Activated naive CD4-positive, alpha-beta T cell treated with anti-CD3 and anti-CD28 coated beads, Interleukin-2, amount 10 ng/mL, durations not matched to agents 7 days and 5 days (primary cell): ENCODE results near the gene ARHGAP24.

Experiments used
- CTCF ChIA-PET: fragments of 350-600 bp; sonication (Branson Sonifier 250); formaldehyde crosslinking; loops from one replicate; lab custom pipeline; 2021; ENCODE audit warnings: antibody characterized with exemption; lab: Charles Lee
- DNase-seq: peaks from one replicate; pipeline ENCODE4 v3.0.0-alpha.2; 2020
- H3K27ac Mint-ChIP-seq: one replicate; pipeline ENCODE4 v1.8.0; 2021; ENCODE audit warnings: mild to moderate bottlenecking, moderate library complexity, mixed read lengths
- H3K27me3 Mint-ChIP-seq: one replicate; pipeline ENCODE4 v1.8.0; 2021; ENCODE audit warnings: mild to moderate bottlenecking, mixed read lengths
- H3K36me3 Mint-ChIP-seq: one replicate; pipeline ENCODE4 v1.8.0; 2021; ENCODE audit warnings: mixed read lengths
- H3K4me1 Mint-ChIP-seq: one replicate; pipeline ENCODE4 v1.8.0; 2021; ENCODE audit warnings: mixed read lengths
- H3K4me3 Mint-ChIP-seq: one replicate; pipeline ENCODE4 v1.8.0; 2021; ENCODE audit warnings: mild to moderate bottlenecking, moderate library complexity, mixed read lengths
- H3K9me3 Mint-ChIP-seq: one replicate; pipeline ENCODE4 v1.8.0; 2021; ENCODE audit warnings: mixed read lengths

ARHGAP24 gene

GRCh38 chr4:85968945-85969819 lies 494.2 kb downstream of the ARHGAP24 start:
- no peak for DNase-seq
- Mint-ChIP-seq H3K9me3 (no peaks in the 10 kb centered on the region), H3K27me3 (no peaks in the 10 kb centered on the region), H3K4me3 (no peak overlapping the region), H3K36me3 (no peaks in the 10 kb centered on the region), H3K4me1 (no peaks in the 10 kb centered on the region), H3K27ac (no peak overlapping the region)
- CTCF ChIA-PET: no interaction called here

GRCh38 chr4:85970535-85970934 lies 495.6 kb downstream of the ARHGAP24 start:
- CTCF ChIA-PET: no interaction called here
- H3K27ac Mint-ChIP-seq: no peak overlapping the region
- DNase-seq: no peak

GRCh38 chr4:85979276-85979675 lies 504.3 kb downstream of the ARHGAP24 start:
- Mint-ChIP-seq H3K4me3 (no peak overlapping the region), H3K27me3 (no peaks in the 10 kb centered on the region), H3K27ac (no peak overlapping the region), H3K36me3 (no peaks in the 10 kb centered on the region), H3K9me3 (no peaks in the 10 kb centered on the region), H3K4me1 (no peaks in the 10 kb centered on the region)
- no peak for DNase-seq
- CTCF ChIA-PET: no interaction called here

More at GRCh38 chr4:85970535-85970934, 495.6 kb downstream of the ARHGAP24 start:
- no peaks in the 10 kb centered on the region for H3K4me1 Mint-ChIP-seq
- H3K36me3 Mint-ChIP-seq: no peaks in the 10 kb centered on the region
- H3K27me3 Mint-ChIP-seq: no peaks in the 10 kb centered on the region
- H3K4me3 Mint-ChIP-seq: no peak overlapping the region
- H3K9me3 Mint-ChIP-seq: no peaks in the 10 kb centered on the region

GRCh38 chr4:85986266-85986665 lies 511.3 kb downstream of the ARHGAP24 start:
- no peaks in the 10 kb centered on the region for H3K4me1 Mint-ChIP-seq
- no peak overlapping the region for H3K27ac Mint-ChIP-seq
- DNase-seq: no peak
- H3K9me3 Mint-ChIP-seq: no peaks in the 10 kb centered on the region
- CTCF ChIA-PET: no interaction called here
- H3K4me3 Mint-ChIP-seq: no peak overlapping the region
- H3K27me3 Mint-ChIP-seq: no peaks in the 10 kb centered on the region
- H3K36me3 Mint-ChIP-seq: no peaks in the 10 kb centered on the region

GRCh38 chr4:85993641-85994040 lies 518.7 kb downstream of the ARHGAP24 start:
- no peaks in the 10 kb centered on the region for H3K36me3 Mint-ChIP-seq
- DNase-seq: no peak
- no peaks in the 10 kb centered on the region for H3K9me3 Mint-ChIP-seq
- CTCF ChIA-PET: no interaction called here
- no peak overlapping the region for H3K27ac Mint-ChIP-seq
- no peak overlapping the region for H3K4me3 Mint-ChIP-seq
- no peaks in the 10 kb centered on the region for H3K4me1 Mint-ChIP-seq
- no peaks in the 10 kb centered on the region for H3K27me3 Mint-ChIP-seq

- no peak overlapping the region for H3K27ac Mint-ChIP-seq
- CTCF ChIA-PET: no interaction called here
- H3K4me3 Mint-ChIP-seq: no peak overlapping the region
- no peak for DNase-seq
- H3K4me1 Mint-ChIP-seq: no peaks in the 10 kb centered on the region
- H3K9me3 Mint-ChIP-seq: no peaks in the 10 kb centered on the region
- H3K27me3 Mint-ChIP-seq: no peaks in the 10 kb centered on the region
- no peaks in the 10 kb centered on the region for H3K36me3 Mint-ChIP-seq
Measured at GRCh38 chr4:85994576-85994975, 519.6 kb downstream of the ARHGAP24 start.

GRCh38 chr4:85995361-85995760 lies 520.4 kb downstream of the ARHGAP24 start:
- Mint-ChIP-seq H3K36me3 (no peaks in the 10 kb centered on the region), H3K27me3 (no peaks in the 10 kb centered on the region), H3K9me3 (no peaks in the 10 kb centered on the region), H3K4me1 (no peaks in the 10 kb centered on the region), H3K4me3 (no peak overlapping the region), H3K27ac (no peak overlapping the region)
- no peak for DNase-seq
- CTCF ChIA-PET: no interaction called here

GRCh38 chr4:86001591-86001990 lies 526.6 kb downstream of the ARHGAP24 start:
- Mint-ChIP-seq H3K4me3 (no peak overlapping the region), H3K9me3 (no peaks in the 10 kb centered on the region), H3K36me3 (no peaks in the 10 kb centered on the region), H3K27ac (no peak overlapping the region), H3K4me1 (no peaks in the 10 kb centered on the region), H3K27me3 (no peaks in the 10 kb centered on the region)
- CTCF ChIA-PET: no interaction called here
- no peak for DNase-seq

- no peaks in the 10 kb centered on the region for H3K9me3 Mint-ChIP-seq
- H3K4me3 Mint-ChIP-seq: no peak overlapping the region
- no peaks in the 10 kb centered on the region for H3K36me3 Mint-ChIP-seq
- H3K27me3 Mint-ChIP-seq: no peaks in the 10 kb centered on the region
- no peak for DNase-seq
- no peaks in the 10 kb centered on the region for H3K4me1 Mint-ChIP-seq
- no peak overlapping the region for H3K27ac Mint-ChIP-seq
- CTCF ChIA-PET: no interaction called here
Measured at GRCh38 chr4:86004030-86004429, 529.1 kb downstream of the ARHGAP24 start.

- H3K27me3 Mint-ChIP-seq: no peaks in the 10 kb centered on the region
- H3K4me3 Mint-ChIP-seq: no peak overlapping the region
- CTCF ChIA-PET: no interaction called here
- no peak overlapping the region for H3K27ac Mint-ChIP-seq
- no peaks in the 10 kb centered on the region for H3K36me3 Mint-ChIP-seq
- no peak for DNase-seq
- no peaks in the 10 kb centered on the region for H3K4me1 Mint-ChIP-seq
- no peaks in the 10 kb centered on the region for H3K9me3 Mint-ChIP-seq
Measured at GRCh38 chr4:86006057-86006456, 531.1 kb downstream of the ARHGAP24 start.

GRCh38 chr4:86007042-86007441 lies 532.1 kb downstream of the ARHGAP24 start:
- H3K4me3 Mint-ChIP-seq: no peak overlapping the region
- H3K9me3 Mint-ChIP-seq: no peaks in the 10 kb centered on the region
- DNase-seq: no peak
- no peaks in the 10 kb centered on the region for H3K4me1 Mint-ChIP-seq
- CTCF ChIA-PET: no interaction called here
- H3K36me3 Mint-ChIP-seq: no peaks in the 10 kb centered on the region
- H3K27ac Mint-ChIP-seq: no peak overlapping the region
- H3K27me3 Mint-ChIP-seq: no peaks in the 10 kb centered on the region

GRCh38 chr4:86011117-86011516 lies 536.2 kb downstream of the ARHGAP24 start:
- DNase-seq: no peak
- H3K36me3 Mint-ChIP-seq: no peaks in the 10 kb centered on the region
- no peak overlapping the region for H3K4me3 Mint-ChIP-seq
- no peaks in the 10 kb centered on the region for H3K27me3 Mint-ChIP-seq
- no peaks in the 10 kb centered on the region for H3K9me3 Mint-ChIP-seq
- CTCF ChIA-PET: no interaction called here
- H3K4me1 Mint-ChIP-seq: no peaks in the 10 kb centered on the region
- H3K27ac Mint-ChIP-seq: no peak overlapping the region

- CTCF ChIA-PET: no interaction called here
- no peak for DNase-seq
- no peaks in the 10 kb centered on the region for H3K27me3 Mint-ChIP-seq
- no peaks in the 10 kb centered on the region for H3K4me1 Mint-ChIP-seq
- H3K27ac Mint-ChIP-seq: no peak overlapping the region
- no peaks in the 10 kb centered on the region for H3K9me3 Mint-ChIP-seq
- H3K36me3 Mint-ChIP-seq: no peaks in the 10 kb centered on the region
- H3K4me3 Mint-ChIP-seq: no peak overlapping the region
Measured at GRCh38 chr4:86013621-86014020, 538.7 kb downstream of the ARHGAP24 start.

- no peaks in the 10 kb centered on the region for H3K27me3 Mint-ChIP-seq
- H3K4me3 Mint-ChIP-seq: no peak overlapping the region
- no peaks in the 10 kb centered on the region for H3K4me1 Mint-ChIP-seq
- DNase-seq: no peak
- no peak overlapping the region for H3K27ac Mint-ChIP-seq
- CTCF ChIA-PET: no interaction called here
- H3K36me3 Mint-ChIP-seq: no peaks in the 10 kb centered on the region
- no peaks in the 10 kb centered on the region for H3K9me3 Mint-ChIP-seq
Measured at GRCh38 chr4:86014599-86014998, 539.6 kb downstream of the ARHGAP24 start.
